Testis (tissue), 2 donors: Measurements from ENCODE around the gene TRPM3.

ENCODE experiments used
- POLR2A ChIP-seq: fragments of 450-650 bp; IDR thresholded peaks from one replicate; pipeline ENCODE4 v1.6.1; 2017; ENCODE audit warnings: antibody characterized with exemption, mild to moderate bottlenecking, moderate library complexity
- TF ChIP-seq, protein P1 (sequence below), 3 experiments: fragments of 450-650 bp in 2 of 3; fragments of 200-600 bp in 1 of 3; sonication (generic) in 1 of 3; IDR thresholded peaks; one replicate each; pipeline ENCODE4 v1.5.1; 2016 to 2019; ENCODE audit warnings: antibody characterized with exemption in 3 of 3, mild to moderate bottlenecking in 2 of 3, moderate library complexity in 1 of 3

DNA sequence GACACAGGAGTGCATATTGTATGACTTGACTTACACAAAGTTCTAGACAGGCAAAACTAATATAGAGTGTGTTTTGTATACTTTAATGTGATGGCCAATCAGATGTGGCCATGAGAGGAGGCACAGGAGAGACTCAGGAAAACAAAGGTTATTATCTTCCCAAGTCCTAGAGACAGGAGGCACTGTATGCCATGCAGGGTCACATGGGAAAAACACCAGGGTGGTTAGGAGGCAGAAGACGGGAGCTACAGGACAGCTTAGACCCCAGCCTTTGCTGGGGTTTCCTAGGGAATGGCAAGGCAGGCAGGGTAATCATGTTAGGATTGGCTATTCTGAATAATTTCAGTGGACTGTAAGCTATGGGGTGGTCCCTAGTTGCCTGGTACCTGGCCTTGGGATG, 16.2 kb downstream of the TRPM3 start:
- TF ChIP-seq, protein P1, sequence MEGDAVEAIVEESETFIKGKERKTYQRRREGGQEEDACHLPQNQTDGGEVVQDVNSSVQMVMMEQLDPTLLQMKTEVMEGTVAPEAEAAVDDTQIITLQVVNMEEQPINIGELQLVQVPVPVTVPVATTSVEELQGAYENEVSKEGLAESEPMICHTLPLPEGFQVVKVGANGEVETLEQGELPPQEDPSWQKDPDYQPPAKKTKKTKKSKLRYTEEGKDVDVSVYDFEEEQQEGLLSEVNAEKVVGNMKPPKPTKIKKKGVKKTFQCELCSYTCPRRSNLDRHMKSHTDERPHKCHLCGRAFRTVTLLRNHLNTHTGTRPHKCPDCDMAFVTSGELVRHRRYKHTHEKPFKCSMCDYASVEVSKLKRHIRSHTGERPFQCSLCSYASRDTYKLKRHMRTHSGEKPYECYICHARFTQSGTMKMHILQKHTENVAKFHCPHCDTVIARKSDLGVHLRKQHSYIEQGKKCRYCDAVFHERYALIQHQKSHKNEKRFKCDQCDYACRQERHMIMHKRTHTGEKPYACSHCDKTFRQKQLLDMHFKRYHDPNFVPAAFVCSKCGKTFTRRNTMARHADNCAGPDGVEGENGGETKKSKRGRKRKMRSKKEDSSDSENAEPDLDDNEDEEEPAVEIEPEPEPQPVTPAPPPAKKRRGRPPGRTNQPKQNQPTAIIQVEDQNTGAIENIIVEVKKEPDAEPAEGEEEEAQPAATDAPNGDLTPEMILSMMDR (IDR thresholded peaks at IDR 0.05): no peak
- TF ChIP-seq POLR2A: no peak
